Stimulated activated CD4-positive, alpha-beta T cell treated with anti-CD3 and anti-CD28 coated beads, Interleukin-4, amount 100 ng/mL, for 4 hours (primary cell): ENCODE data around the gene KCNMA1.

ENCODE experiments used
- DNase-seq, 2 experiments: peaks; one replicate each; pipeline ENCODE4 v3.0.0-alpha.2; 2020

Gene KCNMA1

DNA sequence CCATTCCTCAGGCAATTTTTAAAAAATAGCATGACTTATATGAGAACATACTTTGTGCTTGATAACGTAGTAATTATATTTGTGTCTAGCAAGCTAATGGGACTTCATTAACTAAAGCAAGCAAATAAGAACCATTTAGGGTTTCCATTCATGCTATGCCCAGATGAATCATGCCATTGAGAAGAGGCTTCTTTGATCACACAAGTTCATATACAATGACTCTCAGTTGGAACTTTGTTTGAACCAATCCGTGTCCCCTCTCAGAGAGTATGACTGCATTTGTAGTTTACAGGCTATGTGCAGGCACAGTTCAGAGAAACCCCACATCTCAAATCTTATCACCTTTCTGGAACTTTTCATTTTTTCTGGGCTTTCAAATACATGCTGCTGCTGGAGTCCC, 614.2 kb downstream of the KCNMA1 start:
- DNase-seq = no peak

DNA sequence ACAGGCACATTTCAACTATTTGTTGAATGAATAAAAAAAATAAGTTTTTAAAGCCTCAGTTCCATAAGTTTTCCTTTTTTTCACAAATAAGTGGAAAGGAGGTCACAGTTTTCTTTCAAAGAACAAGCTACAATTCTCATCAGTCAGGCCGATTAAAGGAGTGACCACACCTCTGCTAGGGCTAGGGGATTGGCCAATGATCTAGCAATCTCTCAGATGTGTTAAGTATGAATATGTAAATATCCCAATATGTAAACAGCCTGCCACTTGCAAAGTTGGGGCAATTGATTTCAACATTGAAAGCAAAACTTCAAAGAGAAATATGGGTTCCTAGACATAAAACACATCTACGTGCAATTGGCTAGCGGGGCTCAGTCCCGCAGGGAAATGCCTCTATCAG, 614.9 kb downstream of the KCNMA1 start:
- no peak for DNase-seq

DNA sequence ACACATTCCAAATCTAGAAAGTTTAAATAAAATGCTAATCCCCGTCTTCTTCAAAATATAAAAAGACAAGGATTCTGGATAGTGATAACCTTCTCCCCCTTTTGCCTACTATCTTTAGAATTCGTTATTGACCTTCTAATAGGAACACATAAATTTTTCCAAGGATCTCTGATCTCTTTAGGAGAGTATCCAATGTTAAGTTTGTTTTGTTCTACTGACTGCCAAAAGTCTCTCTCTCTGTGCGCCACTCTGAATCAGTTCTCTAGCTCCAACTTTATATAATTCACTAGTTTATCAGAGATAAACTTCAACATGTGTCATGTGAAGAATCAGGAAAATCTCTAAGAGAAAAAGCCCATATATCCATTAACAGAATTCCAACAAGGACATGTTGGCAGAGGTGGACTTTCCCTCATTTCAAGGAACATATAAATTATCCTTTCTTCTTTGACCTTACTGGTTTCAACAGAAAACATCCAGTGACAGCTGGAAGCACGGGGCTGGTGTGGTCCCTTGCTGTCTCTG, 615.6 kb downstream of the KCNMA1 start:
- DNase-seq = no peak

DNA sequence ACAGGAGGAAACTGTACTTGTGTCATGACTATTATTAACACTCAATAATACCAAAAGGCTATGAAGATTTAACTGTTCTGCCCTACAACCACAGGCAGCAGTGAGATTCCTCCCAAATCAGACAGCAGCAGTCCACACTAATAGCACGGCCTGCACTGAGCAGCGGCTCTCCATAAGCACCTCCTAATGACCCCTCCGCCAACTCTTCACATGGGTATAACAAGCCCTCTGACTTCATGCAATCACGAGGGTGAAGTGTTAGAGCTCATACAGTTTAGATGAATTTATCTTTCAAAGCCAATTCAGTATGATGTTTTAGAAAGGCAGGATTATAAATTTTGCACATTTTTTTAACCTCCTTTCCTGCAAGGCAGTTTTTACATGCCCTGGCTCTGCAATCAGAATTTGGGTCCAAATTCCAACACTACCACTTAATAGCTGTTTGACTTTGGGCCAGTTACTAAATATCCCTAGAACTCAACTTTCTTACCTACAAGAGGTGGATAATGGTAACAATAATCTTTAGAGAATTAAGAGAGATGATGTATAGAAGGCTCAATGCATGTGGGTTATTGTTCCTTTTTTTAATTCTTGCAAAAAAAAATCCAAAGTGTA, 617.1 kb downstream of the KCNMA1 start:
- DNase-seq = no peak

DNA sequence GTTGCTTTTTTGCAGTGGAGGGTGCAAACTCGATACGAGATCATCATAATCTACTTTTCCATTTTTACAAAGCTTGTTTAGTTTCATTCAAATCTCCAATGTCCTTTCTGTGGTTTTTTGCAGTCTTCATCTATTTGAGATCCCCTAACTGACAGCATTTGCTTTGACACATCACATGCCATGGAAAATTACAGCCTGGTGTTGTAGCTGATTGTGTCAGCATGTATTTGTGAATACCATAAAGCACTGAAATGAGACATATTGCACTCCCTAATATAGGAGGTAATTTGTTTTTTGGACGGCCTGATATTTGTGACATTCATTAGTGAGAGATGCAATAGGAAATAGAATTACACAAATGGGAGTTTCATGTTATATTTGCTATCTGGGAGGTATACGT, 620.8 kb downstream of the KCNMA1 start:
- DNase-seq = no peak

DNA sequence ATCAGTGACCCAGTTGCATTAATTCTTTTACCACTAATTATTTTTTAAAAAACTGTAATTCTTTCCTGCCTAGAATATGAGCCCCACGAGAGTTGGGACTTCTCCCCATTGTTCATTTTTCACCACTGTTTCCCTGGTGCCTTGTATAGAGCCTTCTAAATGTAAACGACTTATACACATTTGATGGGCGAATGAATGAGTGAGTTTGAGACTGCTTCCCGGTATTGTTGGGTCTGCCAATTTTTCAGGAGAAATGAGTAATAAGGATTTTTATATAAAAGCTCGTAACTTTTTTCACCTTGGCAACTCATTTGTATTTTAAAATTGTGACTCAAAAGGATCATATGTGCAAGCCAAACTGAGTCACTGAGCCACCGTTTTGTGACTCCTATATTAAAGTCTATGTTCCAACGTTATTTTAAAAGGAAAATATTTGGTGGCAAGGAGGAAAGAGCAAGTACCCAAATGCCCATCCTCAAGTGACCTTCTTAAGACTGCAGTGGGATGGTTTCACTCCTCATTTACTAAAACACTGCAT, 621.3 kb downstream of the KCNMA1 start:
- no peak for DNase-seq

DNA sequence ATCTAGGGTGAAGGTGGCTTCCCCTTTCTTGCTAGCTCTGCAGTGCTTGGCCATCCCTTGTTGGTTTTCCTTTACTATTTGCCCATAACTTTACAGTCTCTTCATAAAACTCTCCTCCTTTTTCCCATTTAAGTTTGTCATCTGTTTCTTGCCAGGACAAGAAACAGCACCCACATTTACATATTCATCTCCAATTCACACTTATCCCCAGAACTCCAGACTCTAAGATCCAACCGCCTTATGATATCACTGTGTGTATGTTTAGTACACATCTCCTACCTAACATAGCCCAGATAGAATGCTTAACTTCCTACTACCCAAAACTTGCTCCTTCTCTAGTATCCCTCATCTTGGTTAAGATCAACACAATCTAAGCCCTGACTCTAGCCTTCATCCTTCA, 622.2 kb downstream of the KCNMA1 start:
- DNase-seq = no peak

DNA sequence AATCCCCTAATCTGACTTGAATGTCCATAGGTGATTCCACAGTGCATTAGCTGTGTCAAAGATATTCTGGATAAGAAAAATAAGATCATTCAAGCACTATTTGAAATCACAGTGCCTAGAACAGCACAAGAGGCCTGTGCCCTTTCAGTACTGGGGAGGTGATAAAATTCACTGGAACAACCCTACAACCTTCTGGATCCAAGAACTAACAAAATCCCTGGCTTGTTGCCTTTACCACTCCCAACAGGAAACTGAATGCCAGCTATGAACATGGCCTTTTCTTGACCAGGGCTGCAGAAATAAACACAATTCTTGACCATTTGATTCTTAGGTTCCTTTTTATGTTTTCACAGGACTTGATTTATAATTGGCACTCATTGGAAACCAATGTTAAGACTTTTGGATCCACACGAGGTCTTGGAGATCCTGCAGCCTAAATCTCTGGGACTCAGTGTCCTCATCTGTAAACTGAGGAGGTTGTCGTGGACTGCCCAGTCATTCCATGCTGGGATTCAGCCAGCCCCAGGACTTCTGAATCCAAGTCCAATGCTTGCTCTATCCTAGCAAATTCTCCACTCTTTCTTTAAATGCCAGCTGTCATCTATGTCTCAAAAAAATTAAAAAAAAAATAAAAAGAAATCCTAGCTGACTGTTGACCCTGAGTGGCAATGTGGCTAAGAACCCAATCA, 624.7 kb downstream of the KCNMA1 start:
- DNase-seq = no peak

DNA sequence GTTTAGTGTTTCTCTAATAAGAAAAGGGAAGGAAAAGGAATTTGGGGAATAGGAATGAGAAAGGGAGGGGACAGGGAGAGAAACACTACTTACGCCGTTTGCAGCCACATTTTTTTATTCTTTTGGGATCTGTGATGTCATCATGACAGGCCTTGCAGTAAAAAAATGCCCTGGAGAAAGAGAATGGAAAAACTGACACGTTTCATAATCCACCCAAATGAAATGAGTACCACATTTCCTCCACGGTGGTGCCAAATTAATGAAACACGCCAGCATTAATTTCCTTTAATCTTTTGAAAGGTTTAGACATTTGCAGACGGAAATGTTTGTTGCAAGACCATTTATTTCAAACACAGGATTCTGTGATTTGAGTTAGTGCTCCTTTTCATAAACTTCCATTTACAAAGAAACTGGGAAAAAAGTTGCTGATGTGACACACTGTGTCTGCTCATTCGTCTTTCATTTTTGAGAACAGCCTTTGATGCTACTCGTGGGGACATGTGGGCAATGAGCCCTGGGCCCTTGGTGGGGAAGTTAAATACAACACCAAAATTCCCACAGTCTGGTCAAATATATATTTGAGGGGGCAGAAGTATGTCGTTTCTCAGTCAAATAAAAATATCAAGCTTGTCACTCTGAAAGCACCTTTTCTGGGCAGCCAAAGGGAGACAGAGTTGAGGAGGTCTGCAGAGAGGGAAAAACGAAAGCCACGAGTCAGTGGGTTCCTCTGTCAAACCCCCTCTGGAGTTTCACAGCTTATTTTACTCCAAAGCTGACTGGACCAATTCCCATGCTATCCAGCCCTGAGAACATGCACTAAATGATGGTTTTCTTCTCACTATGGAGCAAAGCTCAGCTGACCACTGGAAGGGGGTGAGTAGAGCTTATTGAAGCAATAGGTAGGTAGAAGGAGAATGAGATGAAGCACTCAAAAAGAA, 625.5 kb downstream of the KCNMA1 start:
- DNase-seq = no peak

DNA sequence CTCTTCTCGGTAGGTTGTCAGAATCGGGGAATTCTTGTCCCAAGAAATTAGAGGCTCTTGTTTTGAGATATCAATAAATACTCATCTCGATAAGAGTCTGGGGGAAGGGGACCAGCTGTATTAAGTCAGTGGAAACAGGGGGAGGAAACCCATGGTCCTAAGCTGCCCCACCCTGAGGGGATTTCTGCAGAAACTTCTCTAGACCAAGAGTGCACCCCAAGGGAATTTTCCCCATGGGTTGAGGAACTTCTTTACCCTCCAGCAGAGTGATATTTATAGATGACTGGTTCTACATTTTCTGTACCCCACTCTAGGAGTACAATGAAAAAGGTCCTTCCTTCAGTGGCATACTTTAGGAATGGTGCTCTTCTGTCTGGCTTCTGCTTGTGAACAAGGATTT, 627.2 kb downstream of the KCNMA1 start:
- no peak for DNase-seq

DNA sequence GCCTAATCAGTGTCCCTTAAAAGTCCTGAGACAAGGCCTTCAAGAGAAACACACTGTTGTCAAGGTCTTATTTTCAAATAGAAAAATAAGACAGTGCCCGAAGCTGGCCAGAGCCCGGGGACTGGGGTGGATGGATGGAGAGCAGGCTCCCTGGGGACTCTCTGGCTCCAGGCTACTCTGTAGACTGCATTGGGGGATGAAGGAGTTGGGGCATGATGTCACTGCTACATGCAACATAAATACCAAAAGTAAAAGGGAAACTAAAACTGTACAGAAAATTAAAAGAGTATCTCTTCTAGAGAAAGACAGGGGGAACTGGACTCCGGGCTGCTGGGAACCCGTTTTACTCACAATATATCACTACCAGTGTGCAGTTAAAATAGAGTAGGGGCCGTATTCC, 629.8 kb downstream of the KCNMA1 start:
- no peak for DNase-seq

DNA sequence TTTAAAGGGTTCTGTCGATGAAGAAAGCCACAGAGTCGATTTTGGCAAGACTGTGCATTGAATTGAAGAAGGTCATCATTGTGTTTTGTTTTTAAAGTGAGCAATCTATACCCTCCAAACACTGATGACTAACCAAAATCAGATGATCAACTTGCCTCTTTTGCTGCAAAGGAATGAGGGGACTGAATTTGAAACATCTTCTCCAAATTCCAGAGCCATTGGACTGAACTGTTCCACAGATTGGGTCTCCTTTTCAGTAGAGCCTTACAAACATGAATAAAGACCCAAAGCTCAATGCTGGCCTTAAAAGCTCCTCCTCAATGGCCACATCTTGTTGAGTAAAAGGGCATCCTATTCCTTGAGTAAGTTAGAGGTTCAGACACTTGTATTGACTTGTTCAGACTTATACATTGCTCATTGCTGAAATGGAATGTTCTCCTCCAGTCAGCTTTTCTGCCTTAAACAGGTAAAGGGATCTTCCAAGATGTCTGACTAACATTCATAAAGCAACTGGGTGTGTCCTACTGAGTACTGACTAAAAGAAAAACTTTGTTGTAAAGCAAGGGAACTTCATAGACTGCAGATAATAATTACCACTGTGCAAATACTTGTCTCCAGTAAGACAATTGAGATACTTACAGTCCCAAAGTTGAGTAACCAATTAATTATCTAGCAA, 630.6 kb downstream of the KCNMA1 start:
- DNase-seq = no peak

DNA sequence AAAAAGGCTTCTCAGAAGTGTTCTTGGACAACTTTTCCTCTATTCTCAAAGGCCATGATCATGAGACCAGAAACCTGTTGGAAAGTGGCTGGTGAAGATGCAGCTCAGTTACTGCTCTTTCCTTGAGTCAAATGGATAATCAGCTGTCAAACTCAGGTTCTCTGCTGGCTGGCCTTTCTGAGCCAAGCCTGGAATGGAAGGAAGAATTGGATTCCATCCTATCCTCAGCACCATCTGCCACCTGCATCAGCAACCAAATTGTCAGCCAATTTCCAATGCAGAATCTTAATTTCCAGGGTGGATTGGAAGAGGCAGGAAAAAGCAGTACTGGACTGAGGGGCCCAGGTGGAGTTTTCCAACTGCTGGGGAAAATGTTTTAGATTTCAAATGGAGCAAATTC, 631.7 kb downstream of the KCNMA1 start:
- no peak for DNase-seq

DNA sequence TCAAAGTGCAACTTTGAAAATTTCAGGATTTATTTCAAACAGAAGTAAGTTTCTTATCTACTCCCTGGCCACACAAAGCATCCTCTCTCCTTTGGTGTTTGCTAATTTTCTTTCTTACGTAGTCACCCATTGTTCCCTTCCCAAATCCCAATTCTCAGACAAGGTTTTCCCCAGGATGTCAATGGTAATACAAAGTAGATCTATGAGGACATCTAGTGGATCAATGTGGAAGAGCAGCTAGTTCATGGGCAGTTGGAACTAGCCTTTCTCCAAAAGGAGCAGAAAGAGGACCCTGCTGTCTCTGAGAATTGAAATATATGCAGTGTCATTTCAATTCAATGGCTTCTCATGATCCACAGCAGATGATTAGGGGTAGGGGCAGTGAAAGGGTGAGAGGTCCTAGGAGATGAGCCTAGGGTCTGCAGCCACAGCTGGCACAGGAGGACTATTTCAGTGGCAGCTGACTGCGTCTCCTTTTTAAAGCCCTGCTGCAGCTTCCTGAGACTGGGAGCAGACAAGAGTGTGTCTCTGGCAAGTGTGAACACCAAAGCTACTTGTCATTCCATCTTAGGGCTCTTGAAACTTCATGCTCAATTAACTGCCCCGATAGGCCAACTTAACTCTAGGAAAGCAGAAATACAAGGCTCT, 632.6 kb downstream of the KCNMA1 start:
- no peak for DNase-seq

DNA sequence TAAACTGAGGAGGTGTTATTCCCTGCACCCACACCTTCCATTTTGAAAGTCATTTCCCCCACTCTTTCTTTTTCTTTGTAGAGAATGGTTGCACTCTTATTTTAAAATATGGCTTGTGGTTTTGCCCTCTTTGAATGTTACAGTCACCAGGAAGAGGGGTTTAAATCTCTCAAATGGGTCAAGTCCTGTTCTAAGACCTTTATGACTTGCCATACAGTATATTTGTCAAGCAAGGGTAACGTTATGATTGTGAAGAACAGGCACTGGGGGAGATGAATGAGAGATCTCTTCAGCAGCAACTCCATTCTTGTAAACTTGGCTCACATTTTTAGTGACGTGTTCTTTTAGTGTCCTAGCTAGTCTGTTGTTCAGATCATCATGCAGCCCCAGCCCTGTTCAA, 634.7 kb downstream of the KCNMA1 start:
- no peak for DNase-seq

DNA sequence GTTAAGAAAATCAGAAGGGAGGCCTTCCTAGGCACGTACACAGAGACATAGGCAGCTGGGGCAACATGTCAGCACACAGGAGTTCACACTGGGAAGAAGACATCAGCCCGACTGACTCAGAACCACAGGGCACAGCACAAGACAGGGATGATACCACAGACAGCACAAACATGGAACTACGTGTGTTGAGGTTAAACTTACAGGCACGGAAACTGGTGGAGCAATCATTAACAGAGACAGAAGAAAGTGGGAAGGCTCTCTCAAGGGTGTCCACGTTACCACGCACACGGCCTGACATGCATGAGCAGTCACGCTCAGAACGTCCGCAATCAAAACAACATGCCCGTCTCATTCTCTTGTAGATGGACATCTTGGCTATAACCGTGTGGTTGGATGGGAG, 636.4 kb downstream of the KCNMA1 start:
- DNase-seq = no peak

DNA sequence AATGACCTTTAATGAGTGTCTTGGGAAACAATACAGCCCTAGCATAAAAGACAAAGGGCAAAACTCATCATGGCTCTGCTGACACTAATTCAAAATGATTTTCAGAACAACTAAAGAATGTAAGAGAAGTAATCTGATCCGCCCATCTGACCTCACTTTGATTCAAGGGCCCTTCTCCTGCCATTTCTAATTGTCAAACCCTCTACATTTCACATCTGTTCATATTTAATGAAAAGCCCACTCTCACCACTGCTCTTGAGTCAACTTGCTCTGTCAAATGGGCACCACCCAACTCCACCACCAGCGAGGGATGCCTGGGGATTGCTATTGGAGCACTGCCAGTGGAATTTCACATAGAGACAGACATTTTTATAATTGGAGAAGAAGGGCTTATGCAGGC, 639.2 kb downstream of the KCNMA1 start:
- DNase-seq = no peak

DNA sequence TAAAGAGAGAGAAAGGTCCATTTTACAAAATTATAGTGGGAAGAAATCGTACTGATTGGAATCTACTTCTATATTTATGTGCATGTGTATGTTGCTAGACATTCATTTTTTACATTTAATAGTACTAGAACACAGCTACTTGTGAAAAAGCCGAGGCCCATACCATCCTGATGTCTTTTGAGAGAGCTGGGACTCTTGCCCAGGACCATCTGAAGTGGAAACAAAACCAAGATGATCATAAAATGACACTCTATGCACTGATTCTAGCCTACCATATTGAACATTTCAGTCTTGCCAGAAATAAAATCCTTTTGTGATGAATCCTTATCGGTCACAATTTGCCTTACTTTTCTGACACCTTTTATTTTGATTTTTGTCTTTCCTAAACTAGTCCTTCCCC, 640.0 kb downstream of the KCNMA1 start:
- DNase-seq = no peak

DNA sequence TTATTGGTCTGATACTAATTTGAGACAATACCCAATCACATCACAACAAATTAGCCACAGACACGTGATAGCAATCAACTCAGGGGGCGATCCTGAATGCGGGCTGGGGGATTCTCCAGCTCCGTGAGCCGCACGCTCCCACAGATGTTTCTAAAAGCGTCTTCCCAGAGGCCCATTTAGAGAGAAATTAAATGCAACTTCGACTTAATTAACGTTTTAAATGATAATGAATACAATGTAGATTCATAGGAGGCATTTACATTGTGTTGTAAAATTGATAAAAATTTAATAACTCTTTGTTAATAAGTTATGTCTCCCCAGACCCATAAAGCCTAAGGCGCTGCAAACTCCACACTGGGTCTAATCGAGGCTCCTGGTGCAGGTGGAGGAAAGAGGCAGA, 642.6 kb downstream of the KCNMA1 start:
- no peak for DNase-seq

DNA sequence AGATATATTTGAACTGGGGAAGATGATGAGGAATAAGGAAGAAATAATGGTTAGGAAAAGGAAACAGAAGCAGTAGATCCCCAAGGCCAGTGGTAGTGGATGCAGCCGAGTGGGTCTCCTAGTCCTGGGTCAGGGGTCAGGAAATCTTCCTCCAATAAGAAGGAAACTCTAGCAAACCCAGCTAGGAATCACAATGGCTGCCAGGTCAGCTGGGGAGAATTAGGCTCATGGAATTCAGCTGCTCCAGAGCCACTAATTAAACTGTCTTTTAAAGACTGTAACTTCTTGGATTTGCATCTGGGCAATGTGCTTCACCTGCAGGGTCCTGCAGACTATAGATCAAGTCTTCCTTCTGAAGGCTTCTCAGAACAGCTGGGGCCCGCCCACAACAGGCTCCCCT, 644.4 kb downstream of the KCNMA1 start:
- no peak for DNase-seq

DNA sequence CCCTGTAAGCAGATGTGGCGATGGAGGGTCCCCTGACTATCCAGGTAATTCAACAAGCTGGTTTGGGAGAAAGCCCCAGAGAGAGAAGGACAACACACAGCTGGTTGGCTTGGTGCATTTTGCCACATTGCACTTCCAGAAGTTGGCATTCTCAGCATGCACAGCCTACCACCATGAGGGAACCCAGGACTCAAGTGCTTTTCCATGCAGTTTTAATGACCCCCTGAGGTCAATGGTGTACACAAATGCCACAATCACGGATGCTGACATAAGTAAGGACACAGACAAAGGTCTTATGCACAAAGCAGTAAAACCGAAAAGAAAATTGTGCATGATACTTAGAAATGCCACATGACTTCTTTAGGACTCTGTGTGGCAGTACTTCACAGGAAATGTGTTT, 645.1 kb downstream of the KCNMA1 start:
- no peak for DNase-seq

DNA sequence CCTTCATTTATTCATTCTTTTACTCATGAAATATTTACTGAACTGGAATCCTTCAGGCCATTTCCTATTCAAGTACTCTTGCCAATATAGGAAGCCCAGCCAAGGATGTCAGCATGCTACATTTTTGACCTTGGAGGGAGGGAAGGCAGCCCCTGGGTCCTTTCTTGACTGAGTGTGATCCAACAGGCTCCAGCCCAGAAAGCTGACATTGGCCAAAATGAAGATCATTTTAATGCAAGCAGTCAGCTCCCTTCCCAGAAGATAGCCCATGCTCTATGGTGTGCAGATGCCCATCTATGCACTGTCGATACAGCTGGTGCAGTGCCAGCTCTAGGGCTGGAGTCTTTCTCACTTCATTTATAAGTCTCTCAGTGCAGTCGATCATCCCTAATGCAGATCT, 646.0 kb downstream of the KCNMA1 start:
- DNase-seq = no peak
